Endothelial cell of umbilical vein (primary cell): ENCODE results near the gene COPE. TPM values are rescaled to one million over a fixed set of nuclear protein-coding genes. Genes with fewer than 3 reads are reported as not detected.

Experiments used
- BruUV-seq: library from RNA; stranded (reverse); fragments of 400-500 nt; replicated peaks from 2 replicates; lab custom pipeline; 2021; lab: Mats Ljungman, UMichigan
- CTCF ChIA-PET: fragments of 300-600, 350-600 bp; sonication (Branson Sonifier 250); formaldehyde crosslinking; loops from one replicate; lab custom pipeline; 2021; ENCODE audit warnings: antibody characterized with exemption, inconsistent platforms; lab: Charles Lee
- POLR2A ChIA-PET: fragments of 300-600, 350-600 bp; sonication (Branson Sonifier 250); formaldehyde crosslinking; loops from one replicate; lab custom pipeline; 2021; ENCODE audit warnings: antibody characterized with exemption, inconsistent platforms; lab: Charles Lee
- DNase-seq: peaks from one replicate; pipeline ENCODE4 v3.0.0-alpha.2; 2011; ENCODE audit warnings: low read depth, low spot score
- FAIRE-seq: peaks from 2 replicates; lab custom pipeline; 2011; peaks lifted over from hg19 to GRCh38; lab: Jason Lieb, UNC
- H2AFZ ChIP-seq: 2 replicates; pipeline ENCODE4 v1.6.0; 2012; ENCODE audit warnings: low read depth, low read length, control low read depth, inconsistent platforms
- H3K27ac ChIP-seq: 2 replicates; pipeline ENCODE4 v1.5.1; 2011; ENCODE audit warnings: low read depth, mild to moderate bottlenecking, control low read depth, low read length, moderate library complexity; ENCODE audit not compliant: insufficient read depth
- H3K27me3 ChIP-seq, 2 experiments: 2 replicates each; pipeline versions ENCODE4 v1.6.0 to v1.6.1; 2011; ENCODE audit warnings: low read length in 2 of 2, mixed read lengths in 1 of 2; ENCODE audit not compliant: control insufficient read depth in 2 of 2, insufficient read depth in 2 of 2
- H3K36me3 ChIP-seq, 2 experiments: 2 replicates in 1 of 2; 3 replicates in 1 of 2; pipeline ENCODE4 v1.5.1; 2011; ENCODE audit warnings: low read length in 2 of 2, mild to moderate bottlenecking in 1 of 2, moderate library complexity in 1 of 2; ENCODE audit not compliant: control insufficient read depth in 2 of 2, insufficient read depth in 2 of 2; ENCODE audit errors: extremely low read depth in 1 of 2
- H3K4me1 ChIP-seq: 3 replicates; pipeline ENCODE4 v1.5.1; 2011; ENCODE audit warnings: mild to moderate bottlenecking, low read length; ENCODE audit not compliant: control insufficient read depth, insufficient read depth; ENCODE audit errors: extremely low read depth
- H3K4me2 ChIP-seq: 2 replicates; pipeline ENCODE4 v1.6.1; 2011; ENCODE audit warnings: low read length, control low read depth, mixed read lengths; ENCODE audit not compliant: insufficient read depth
- H3K4me3 ChIP-seq, 3 experiments: fragments of 200-600 bp in 1 of 3; sonication (generic), shearing (Covaris generic) in 1 of 3; replicated peaks in 1 of 3; 2 replicates each; pipeline ENCODE4 v1.5.1; 2011 to 2016; ENCODE audit warnings: control low read depth in 3 of 3, low read length in 3 of 3, mild to moderate bottlenecking in 2 of 3, inconsistent platforms in 1 of 3, low read depth in 1 of 3, moderate library complexity in 1 of 3; ENCODE audit not compliant: insufficient read depth in 1 of 3
- H3K79me2 ChIP-seq: 2 replicates; pipeline ENCODE4 v1.6.0; 2012; ENCODE audit warnings: low read length, inconsistent platforms; ENCODE audit not compliant: control insufficient read depth, insufficient read depth
- H3K9ac ChIP-seq: replicated peaks from 2 replicates; pipeline ENCODE3; 2011; ENCODE audit warnings: low read length, control low read depth; ENCODE audit not compliant: insufficient read depth; ENCODE audit errors: extremely low read depth
- H3K9me1 ChIP-seq: replicated peaks from 3 replicates; pipeline ENCODE4 v1.6.0; 2011; ENCODE audit warnings: mild to moderate bottlenecking, low read length; ENCODE audit not compliant: control insufficient read depth, insufficient read depth; ENCODE audit errors: extremely low read depth
- H3K9me3 ChIP-seq: replicated peaks from 2 replicates; pipeline ENCODE4 v1.5.1; 2012; ENCODE audit warnings: low read length, inconsistent platforms; ENCODE audit not compliant: control insufficient read depth, insufficient read depth
- H4K20me1 ChIP-seq: replicated peaks from 2 replicates; pipeline ENCODE3; 2011; ENCODE audit warnings: mild to moderate bottlenecking, low read length; ENCODE audit not compliant: control insufficient read depth, insufficient read depth; ENCODE audit errors: extremely low read depth
- EZH2 ChIP-seq: IDR thresholded peaks from 2 replicates; pipeline ENCODE4 v1.6.1; 2012; ENCODE audit warnings: borderline replicate concordance, low read depth, mild to moderate bottlenecking, moderate library complexity, low read length, inconsistent platforms; ENCODE audit not compliant: severe bottlenecking
- FOS ChIP-seq: IDR thresholded peaks from 2 replicates; pipeline ENCODE4 v1.6.1; 2011; ENCODE audit warnings: mild to moderate bottlenecking, low read length, moderate library complexity, borderline replicate concordance; ENCODE audit not compliant: insufficient read depth
- GATA2 ChIP-seq: IDR thresholded peaks from 2 replicates; pipeline ENCODE4 v1.7.0; 2011; ENCODE audit warnings: low read depth, mild to moderate bottlenecking, moderate library complexity, mixed read lengths, low read length; ENCODE audit not compliant: insufficient read length, insufficient read depth
- JUN ChIP-seq: IDR thresholded peaks from 2 replicates; pipeline ENCODE4 v1.6.1; 2011; ENCODE audit warnings: borderline replicate concordance, low read depth; ENCODE audit not compliant: insufficient read length, insufficient read depth
- MAX ChIP-seq: IDR thresholded peaks from 2 replicates; pipeline ENCODE4 v1.6.1; 2011; ENCODE audit not compliant: insufficient read depth, insufficient read length
- MYC ChIP-seq: IDR thresholded peaks from one replicate; pipeline ENCODE4 v1.6.1; 2011; ENCODE audit warnings: mild to moderate bottlenecking, low read depth, low read length
- POLR2A ChIP-seq: IDR thresholded peaks from 2 replicates; pipeline ENCODE4 v1.6.1; 2012; ENCODE audit warnings: low read depth, mild to moderate bottlenecking, control low read depth, low read length
- POLR2AphosphoS5 ChIP-seq: IDR thresholded peaks from 2 replicates; pipeline ENCODE4 v1.6.1; 2012; ENCODE audit warnings: low read depth, mild to moderate bottlenecking, control low read depth, low read length, moderate library complexity; ENCODE audit not compliant: insufficient read depth
- dilution Hi-C: fragments of 300-500 bp; cut with MboI; formaldehyde crosslinking; loops from one replicate; pipeline ENCODE4 v1.15.0; 2019; ENCODE audit warnings: low sequenced_read_pairs; ENCODE audit not compliant: extremely low pct_ligation_motif_present
- intact Hi-C: fragments of 100-400 bp; cut with micrococcal nuclease; formaldehyde crosslinking; loops from one replicate; pipeline ENCODE4 v1.10.0; 2022
- polyA plus RNA-seq, 4 experiments: library from polyadenylated mRNA; depleted of rRNA in 3 of 4; stranded (reverse) in 3 of 4; unstranded in 1 of 4; fragments of >200 nt; gene quantifications; 2 replicates each; pipeline versions ENCODE4 v1.2.1 to v1.2.3, GENCODE V29; 2011 to 2012; ENCODE audit warnings: missing spikeins in 1 of 4
- total RNA-seq: library from RNA; stranded (reverse); gene quantifications from 2 replicates; pipeline ENCODE4 v1.2.3, GENCODE V29; 2021
- TF ChIP-seq, protein P1 (sequence below), 2 donors: IDR thresholded peaks; 1 replicate in 1 of 2; 2 replicates in 1 of 2; pipeline ENCODE4 v1.5.1; 2011; ENCODE audit warnings: low read length in 2 of 2, mild to moderate bottlenecking in 2 of 2, moderate library complexity in 2 of 2, control low read depth in 1 of 2, inconsistent platforms in 1 of 2, low read depth in 1 of 2; ENCODE audit not compliant: insufficient read depth in 1 of 2; ENCODE audit errors: extremely low read depth in 1 of 2

Gene COPE
- total and polyA plus RNA-seq, 2 donors (not counting 3 experiments of a cell fraction or from before 2014, with no cell fraction given), result 252 to 407 TPM

- H3K79me2 ChIP-seq, result no peaks in the 10 kb centered on the region
- no peaks in the 10 kb centered on the region for H3K9me1 ChIP-seq
- intact Hi-C loops, result loop anchor here (10.0 kb wide), 1 partner anchor 54 kb away; the partner anchor contains the start of genes COPE and DDX49
- POLR2A ChIA-PET, result no interaction called here
- H4K20me1 ChIP-seq, result no peaks in the 10 kb centered on the region
- BruUV-seq, result no TSS peak
- DNase-seq (no peak), FAIRE-seq (no peak)
- no peaks in the 10 kb centered on the region for H3K9me3 ChIP-seq
- dilution Hi-C loops, result no loop called here
- H3K4me2 ChIP-seq, result no peak overlapping the region
- no peak overlapping the region for H2AFZ ChIP-seq
- H3K36me3 ChIP-seq, result peaks cover 23 to 69% of the 10 kb centered on the region in 2 experiments
- CTCF ChIA-PET, result no interaction called here
- no peak overlapping the region for H3K9ac ChIP-seq
- peaks cover 11% of the 10 kb centered on the region for H3K4me1 ChIP-seq
- no peak overlapping the region for H3K27ac ChIP-seq
- H3K27me3 ChIP-seq, result no peaks in the 10 kb centered on the region
- TF ChIP-seq, protein P1, sequence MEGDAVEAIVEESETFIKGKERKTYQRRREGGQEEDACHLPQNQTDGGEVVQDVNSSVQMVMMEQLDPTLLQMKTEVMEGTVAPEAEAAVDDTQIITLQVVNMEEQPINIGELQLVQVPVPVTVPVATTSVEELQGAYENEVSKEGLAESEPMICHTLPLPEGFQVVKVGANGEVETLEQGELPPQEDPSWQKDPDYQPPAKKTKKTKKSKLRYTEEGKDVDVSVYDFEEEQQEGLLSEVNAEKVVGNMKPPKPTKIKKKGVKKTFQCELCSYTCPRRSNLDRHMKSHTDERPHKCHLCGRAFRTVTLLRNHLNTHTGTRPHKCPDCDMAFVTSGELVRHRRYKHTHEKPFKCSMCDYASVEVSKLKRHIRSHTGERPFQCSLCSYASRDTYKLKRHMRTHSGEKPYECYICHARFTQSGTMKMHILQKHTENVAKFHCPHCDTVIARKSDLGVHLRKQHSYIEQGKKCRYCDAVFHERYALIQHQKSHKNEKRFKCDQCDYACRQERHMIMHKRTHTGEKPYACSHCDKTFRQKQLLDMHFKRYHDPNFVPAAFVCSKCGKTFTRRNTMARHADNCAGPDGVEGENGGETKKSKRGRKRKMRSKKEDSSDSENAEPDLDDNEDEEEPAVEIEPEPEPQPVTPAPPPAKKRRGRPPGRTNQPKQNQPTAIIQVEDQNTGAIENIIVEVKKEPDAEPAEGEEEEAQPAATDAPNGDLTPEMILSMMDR (IDR thresholded peaks at IDR 0.05; ENCODE audit: extremely low read depth in 1 of 2, insufficient read depth in 1 of 2, low read depth in 1 of 2, low read length in 2 of 2), result no peak
- TF ChIP-seq MAX (no peak), POLR2A (no peak), FOS (no peak), GATA2 (no peak), JUN (no peak), POLR2AphosphoS5 (no peak), MYC (no peak), EZH2 (no peak)
- H3K4me3 ChIP-seq, result no peak overlapping the region
Observed at GRCh38 chr19:18861235-18861634, 58.0 kb downstream of the COPE start.
